A673 (cell line): Measurements from ENCODE around the gene MEIKIN.

Experiments
- EZH2 ChIP-seq: fragments of 200-600 bp; sonication (generic); IDR thresholded peaks from 2 replicates; pipeline ENCODE4 v1.6.1; 2017; ENCODE audit warnings: borderline replicate concordance, low read depth, mild to moderate bottlenecking, mixed read lengths, antibody characterized with exemption, low read length; ENCODE audit not compliant: poor library complexity, severe bottlenecking
- TF ChIP-seq, protein P1 (sequence below): fragments of 300-800, 200-600 bp; sonication (generic); conservative IDR thresholded peaks from 2 replicates; pipeline ENCODE4 v1.5.1; 2017; ENCODE audit warnings: low read depth, mild to moderate bottlenecking, antibody characterized with exemption, low read length, moderate library complexity, mixed read lengths

- TF ChIP-seq, protein P1, sequence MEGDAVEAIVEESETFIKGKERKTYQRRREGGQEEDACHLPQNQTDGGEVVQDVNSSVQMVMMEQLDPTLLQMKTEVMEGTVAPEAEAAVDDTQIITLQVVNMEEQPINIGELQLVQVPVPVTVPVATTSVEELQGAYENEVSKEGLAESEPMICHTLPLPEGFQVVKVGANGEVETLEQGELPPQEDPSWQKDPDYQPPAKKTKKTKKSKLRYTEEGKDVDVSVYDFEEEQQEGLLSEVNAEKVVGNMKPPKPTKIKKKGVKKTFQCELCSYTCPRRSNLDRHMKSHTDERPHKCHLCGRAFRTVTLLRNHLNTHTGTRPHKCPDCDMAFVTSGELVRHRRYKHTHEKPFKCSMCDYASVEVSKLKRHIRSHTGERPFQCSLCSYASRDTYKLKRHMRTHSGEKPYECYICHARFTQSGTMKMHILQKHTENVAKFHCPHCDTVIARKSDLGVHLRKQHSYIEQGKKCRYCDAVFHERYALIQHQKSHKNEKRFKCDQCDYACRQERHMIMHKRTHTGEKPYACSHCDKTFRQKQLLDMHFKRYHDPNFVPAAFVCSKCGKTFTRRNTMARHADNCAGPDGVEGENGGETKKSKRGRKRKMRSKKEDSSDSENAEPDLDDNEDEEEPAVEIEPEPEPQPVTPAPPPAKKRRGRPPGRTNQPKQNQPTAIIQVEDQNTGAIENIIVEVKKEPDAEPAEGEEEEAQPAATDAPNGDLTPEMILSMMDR, result no peak
- TF ChIP-seq EZH2, result no peak
Observed at GRCh38 chr5:131769961-131770360, 175.5 kb downstream of the MEIKIN start.
